Colonic mucosa (tissue), 4 donors: ENCODE results near the gene SLIT3. TPM values are rescaled to one million over a fixed set of nuclear protein-coding genes. Genes with fewer than 3 reads are reported as not detected.

Experiments used
- DNase-seq: peaks from one replicate; pipeline ENCODE4 v3.0.0-alpha.2; 2020
- H3K27ac ChIP-seq: fragments of 200-600 bp; one replicate; pipeline ENCODE4 v1.8.0; 2021
- H3K27me3 ChIP-seq: fragments of 200-600 bp; one replicate; pipeline ENCODE4 v1.8.0; 2021
- H3K36me3 ChIP-seq: fragments of 200-600 bp; one replicate; pipeline ENCODE4 v1.8.0; 2021
- H3K4me1 ChIP-seq: fragments of 200-600 bp; one replicate; pipeline ENCODE4 v1.8.0; 2021; ENCODE audit warnings: mild to moderate bottlenecking
- H3K4me3 ChIP-seq: fragments of 200-600 bp; one replicate; pipeline ENCODE4 v1.8.0; 2021
- H3K9ac ChIP-seq, 2 donors: one replicate each; pipeline ENCODE4 v1.7.0; 2013; ENCODE audit warnings: control low read depth in 2 of 2, low read depth in 2 of 2, low read length in 2 of 2
- H3K9me3 ChIP-seq: fragments of 200-600 bp; one replicate; pipeline ENCODE4 v1.8.0; 2021
- intact Hi-C: fragments of 100-400 bp; cut with DNase I; formaldehyde crosslinking; loops from one replicate; pipeline ENCODE4 v1.14.1; 2022
- total RNA-seq, 2 donors: library from RNA; stranded (reverse); fragmentation: NEBNext Ultra II Directional in 1 of 2; extraction: Animal tissue kit (Norgen Biotek cat#: 25700) in 1 of 2; gene quantifications; one replicate each; pipeline ENCODE4 v1.2.1, GENCODE V29; 2021
- TF ChIP-seq, protein P1 (sequence below): fragments of 200-600 bp; IDR thresholded peaks from one replicate; pipeline ENCODE4 v1.8.0; 2022; ENCODE audit warnings: antibody characterized with exemption, mild to moderate bottlenecking
- donor health status: healthy.
- donor health status: DM: no; HTN: no; CAD: no.
- donor health status: DM: no; HTN: no; CAD: no.

SLIT3 gene
- total RNA-seq, 2 donors from 2014 or later: 3.4 to 7.6 TPM

DNA sequence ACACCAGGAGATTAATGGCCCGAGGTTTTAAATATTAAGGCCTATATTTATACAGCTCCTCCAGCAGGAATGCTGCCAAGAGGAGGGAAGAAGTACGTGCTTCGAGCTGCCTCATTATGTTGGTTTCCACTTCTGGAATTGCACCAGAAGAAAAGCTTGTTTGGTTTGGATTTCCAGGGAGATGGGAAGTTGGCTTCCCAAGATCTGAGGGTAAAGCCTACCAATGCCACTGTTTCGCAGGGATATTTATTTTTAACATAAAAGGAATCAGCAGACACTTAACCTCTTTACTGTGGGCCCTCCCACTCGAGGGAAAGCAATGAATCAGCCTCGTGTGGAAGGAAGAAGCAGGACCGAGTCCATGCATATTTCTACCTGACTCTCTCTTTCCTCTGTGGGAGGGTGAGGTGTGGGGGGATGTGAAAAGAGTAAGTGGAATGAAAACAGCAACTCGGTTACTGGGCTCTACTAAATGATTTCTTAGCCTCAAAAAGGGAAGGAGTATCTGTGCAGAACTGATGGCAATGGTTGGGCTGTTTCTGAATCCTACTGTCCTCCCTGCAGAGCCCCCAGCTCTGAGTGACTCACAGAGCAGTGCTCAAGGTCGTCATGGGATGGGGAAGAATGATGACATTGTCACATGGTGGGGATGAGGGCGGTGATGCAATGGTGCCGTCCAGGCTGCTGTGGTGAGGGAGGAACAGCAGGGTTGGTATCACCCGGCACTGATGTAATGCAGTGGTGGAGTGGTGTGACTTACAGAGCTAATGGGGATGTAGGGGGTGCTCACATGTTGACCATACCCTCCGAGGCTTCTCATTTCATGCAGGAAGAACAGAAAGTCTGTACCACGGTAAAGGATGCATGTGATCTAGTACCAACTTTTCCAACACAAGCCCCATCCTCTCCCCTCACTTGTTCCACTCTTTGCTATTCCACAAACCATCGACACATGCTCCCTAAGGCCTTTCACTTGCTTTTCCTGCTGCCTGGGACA, 506.8 kb downstream of the SLIT3 start:
- Histone ChIP-seq H3K9ac (no peak overlapping the region), H3K36me3 (no peaks in the 10 kb centered on the region), H3K27me3 (no peaks in the 10 kb centered on the region), H3K27ac (no peak overlapping the region), H3K4me1 (no peaks in the 10 kb centered on the region), H3K9me3 (no peaks in the 10 kb centered on the region), H3K4me3 (no peak overlapping the region)
- DNase-seq: no peak
- intact Hi-C loops: no loop called here
- TF ChIP-seq, protein P1, sequence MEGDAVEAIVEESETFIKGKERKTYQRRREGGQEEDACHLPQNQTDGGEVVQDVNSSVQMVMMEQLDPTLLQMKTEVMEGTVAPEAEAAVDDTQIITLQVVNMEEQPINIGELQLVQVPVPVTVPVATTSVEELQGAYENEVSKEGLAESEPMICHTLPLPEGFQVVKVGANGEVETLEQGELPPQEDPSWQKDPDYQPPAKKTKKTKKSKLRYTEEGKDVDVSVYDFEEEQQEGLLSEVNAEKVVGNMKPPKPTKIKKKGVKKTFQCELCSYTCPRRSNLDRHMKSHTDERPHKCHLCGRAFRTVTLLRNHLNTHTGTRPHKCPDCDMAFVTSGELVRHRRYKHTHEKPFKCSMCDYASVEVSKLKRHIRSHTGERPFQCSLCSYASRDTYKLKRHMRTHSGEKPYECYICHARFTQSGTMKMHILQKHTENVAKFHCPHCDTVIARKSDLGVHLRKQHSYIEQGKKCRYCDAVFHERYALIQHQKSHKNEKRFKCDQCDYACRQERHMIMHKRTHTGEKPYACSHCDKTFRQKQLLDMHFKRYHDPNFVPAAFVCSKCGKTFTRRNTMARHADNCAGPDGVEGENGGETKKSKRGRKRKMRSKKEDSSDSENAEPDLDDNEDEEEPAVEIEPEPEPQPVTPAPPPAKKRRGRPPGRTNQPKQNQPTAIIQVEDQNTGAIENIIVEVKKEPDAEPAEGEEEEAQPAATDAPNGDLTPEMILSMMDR: no peak

DNA sequence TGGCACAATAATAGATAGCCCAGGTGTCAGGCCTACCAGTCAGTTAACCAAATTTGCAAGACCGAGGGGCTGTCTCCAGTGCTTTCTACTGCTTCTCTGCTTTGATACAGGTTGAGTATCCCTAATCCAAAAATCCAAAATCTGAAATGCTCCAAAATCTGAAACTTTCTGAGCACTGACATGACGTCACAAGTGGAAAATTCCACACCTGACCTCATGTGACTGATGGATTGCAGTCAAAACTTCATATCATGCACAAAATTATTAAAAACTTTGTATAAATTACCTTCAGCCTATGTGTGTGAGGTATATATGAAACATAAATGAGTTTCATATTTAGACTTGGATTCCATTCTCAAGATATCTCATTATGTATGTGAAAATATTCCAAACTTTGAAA, 508.3 kb downstream of the SLIT3 start:
- Histone ChIP-seq H3K27me3 (no peaks in the 10 kb centered on the region), H3K4me3 (no peak overlapping the region), H3K4me1 (no peaks in the 10 kb centered on the region), H3K9me3 (no peaks in the 10 kb centered on the region), H3K36me3 (no peaks in the 10 kb centered on the region), H3K9ac (no peak overlapping the region), H3K27ac (no peak overlapping the region)
- intact Hi-C loops: no loop called here
- TF ChIP-seq, protein P1: no peak
- DNase-seq: no peak

DNA sequence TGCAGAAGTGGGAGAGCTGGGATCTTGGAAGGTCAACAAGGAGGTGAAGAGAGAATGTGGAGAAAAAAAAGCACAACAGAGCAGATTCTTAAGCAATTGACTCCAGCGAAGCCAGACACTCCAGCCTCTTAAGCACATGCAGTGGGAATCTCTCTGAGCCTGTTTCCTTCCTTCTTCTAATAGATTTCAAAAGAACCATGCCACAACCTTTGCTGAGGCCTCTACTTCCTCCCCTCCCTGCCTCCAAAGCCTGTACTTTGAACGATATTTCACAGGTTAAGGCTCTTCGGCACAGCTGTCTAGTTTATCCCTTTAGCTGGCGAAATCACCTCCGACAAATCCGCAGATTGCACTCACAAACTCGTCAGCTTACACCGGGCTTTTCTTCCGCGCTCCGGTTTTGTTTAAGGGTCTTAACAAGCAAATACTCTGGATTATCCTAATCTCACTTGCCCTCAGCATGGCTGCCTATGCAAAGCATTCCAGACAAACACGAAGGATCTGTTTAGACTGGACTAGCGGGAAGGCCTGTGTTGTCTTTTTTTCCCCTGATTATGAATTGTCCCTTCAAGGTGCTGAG, 510.2 kb downstream of the SLIT3 start:
- Histone ChIP-seq H3K27ac (no peak overlapping the region), H3K27me3 (no peaks in the 10 kb centered on the region), H3K4me1 (no peaks in the 10 kb centered on the region), H3K9ac (no peak overlapping the region), H3K9me3 (no peaks in the 10 kb centered on the region), H3K36me3 (no peaks in the 10 kb centered on the region), H3K4me3 (no peak overlapping the region)
- intact Hi-C loops: no loop called here
- TF ChIP-seq, protein P1: no peak
- DNase-seq: no peak

DNA sequence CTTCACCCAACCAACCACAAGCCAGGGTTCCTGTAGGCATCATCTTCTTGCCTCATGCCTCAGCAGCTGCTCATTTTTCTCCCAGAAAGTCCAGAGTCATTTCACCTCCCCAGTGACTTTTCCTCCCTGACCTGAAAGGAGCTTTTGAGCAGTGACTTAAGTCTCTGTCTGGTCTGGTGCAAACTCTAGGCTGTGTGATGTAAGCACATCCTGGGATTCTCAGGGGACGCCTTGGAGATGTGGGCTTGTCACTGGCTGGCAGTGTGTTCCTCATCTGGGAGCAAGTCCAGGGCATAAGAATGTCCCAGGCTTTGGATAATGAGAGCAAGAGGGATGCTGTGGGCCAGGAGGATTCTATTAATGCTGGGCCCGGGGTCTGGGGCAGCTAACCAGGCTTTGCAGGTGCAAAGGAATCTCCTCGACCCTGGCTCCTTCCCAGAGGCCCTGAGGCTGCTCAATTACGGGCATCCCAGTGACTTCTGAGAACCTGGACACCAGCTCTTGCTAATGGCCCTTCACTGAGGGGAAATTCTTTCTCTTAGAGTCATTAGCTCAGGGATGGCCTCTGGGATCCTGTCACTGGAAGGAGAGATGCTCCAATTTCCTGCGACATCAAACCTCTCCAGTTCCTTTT, 510.8 kb downstream of the SLIT3 start:
- Histone ChIP-seq H3K9me3 (no peaks in the 10 kb centered on the region), H3K9ac (no peak overlapping the region), H3K4me3 (no peak overlapping the region), H3K36me3 (no peaks in the 10 kb centered on the region), H3K27me3 (no peaks in the 10 kb centered on the region), H3K27ac (no peak overlapping the region), H3K4me1 (no peaks in the 10 kb centered on the region)
- no peak for DNase-seq
- intact Hi-C loops: no loop called here
- TF ChIP-seq, protein P1: no peak

DNA sequence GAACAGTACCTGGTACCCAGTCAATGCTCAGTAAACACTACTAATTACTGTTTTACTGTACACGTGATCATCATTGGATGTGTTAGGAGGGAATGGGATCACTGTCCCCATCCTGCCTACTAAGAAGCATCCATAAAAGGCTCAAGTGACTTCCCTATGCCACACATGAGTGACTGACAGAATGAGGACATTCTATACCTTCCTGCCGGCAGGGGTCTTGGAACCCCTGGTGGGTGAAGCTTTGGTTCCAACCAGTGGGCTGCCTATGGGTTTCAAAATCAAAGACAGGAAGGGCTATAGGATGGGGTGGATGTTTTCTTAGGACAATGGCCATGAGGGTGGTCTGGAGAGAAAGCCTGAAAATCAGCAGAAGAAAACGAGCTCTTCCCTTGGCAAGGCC, 512.2 kb downstream of the SLIT3 start:
- H3K4me3 ChIP-seq: no peak overlapping the region
- H3K9ac ChIP-seq: no peak overlapping the region

More for the DNA sequence above, 512.2 kb downstream of the SLIT3 start:
- Histone ChIP-seq H3K36me3 (no peaks in the 10 kb centered on the region), H3K27ac (no peak overlapping the region), H3K4me1 (no peaks in the 10 kb centered on the region), H3K9me3 (no peaks in the 10 kb centered on the region), H3K27me3 (no peaks in the 10 kb centered on the region)
- intact Hi-C loops: no loop called here
- TF ChIP-seq, protein P1: no peak
- no peak for DNase-seq
